ENCODE measurements around the gene HEXB. TPM values are rescaled to one million over a fixed set of nuclear protein-coding genes. Genes with fewer than 3 reads are reported as not detected.
A peak's percentile ranks its signal among the peaks of the same experiment; 100 is the strongest.

HEXB gene
- total and polyA plus RNA-seq, 2 of the 13 experiments (the other 11 are each of a cell fraction or from before 2014, with no cell fraction given), result 100 to 104 TPM

DNA sequence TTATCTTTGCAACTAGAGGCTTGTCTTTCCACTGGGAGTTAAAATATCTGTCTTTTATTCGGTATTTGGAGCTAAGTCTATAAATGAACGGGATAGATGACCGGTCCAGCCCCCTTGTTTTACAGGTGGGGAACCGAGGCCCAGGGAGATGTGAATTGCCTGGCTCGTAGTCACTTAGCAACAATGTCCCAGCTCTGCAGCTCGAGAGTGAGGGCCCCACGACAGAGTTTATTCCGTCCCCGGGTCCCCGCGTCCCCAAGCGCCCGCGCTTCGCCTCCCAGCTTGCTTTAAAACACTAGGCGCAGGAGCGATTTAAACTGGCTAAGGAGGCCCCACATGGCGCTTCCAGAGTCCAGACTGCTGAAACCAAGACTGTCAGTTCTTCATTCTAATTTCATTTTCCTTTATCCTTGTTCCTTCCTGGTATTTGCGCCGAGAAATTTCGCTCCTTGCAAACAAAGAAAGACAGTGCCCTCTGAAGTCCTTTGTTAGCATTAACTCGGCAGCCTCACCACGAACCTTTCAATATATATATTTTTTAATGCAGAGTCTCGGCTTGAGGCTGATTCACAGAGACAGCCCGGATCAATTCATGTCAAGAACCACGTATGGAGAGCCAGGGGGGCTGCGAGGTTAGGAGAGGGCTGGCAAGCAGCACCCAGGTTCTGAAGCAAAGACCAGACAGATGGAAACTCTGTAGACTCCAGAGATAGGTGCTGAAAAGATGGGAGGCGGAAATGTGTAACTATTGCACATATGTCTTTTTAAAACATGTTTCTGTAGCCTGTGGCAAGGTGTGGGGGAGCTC, 43.1 kb upstream of the HEXB start (continued):
- TF ChIP-seq, protein P1, sequence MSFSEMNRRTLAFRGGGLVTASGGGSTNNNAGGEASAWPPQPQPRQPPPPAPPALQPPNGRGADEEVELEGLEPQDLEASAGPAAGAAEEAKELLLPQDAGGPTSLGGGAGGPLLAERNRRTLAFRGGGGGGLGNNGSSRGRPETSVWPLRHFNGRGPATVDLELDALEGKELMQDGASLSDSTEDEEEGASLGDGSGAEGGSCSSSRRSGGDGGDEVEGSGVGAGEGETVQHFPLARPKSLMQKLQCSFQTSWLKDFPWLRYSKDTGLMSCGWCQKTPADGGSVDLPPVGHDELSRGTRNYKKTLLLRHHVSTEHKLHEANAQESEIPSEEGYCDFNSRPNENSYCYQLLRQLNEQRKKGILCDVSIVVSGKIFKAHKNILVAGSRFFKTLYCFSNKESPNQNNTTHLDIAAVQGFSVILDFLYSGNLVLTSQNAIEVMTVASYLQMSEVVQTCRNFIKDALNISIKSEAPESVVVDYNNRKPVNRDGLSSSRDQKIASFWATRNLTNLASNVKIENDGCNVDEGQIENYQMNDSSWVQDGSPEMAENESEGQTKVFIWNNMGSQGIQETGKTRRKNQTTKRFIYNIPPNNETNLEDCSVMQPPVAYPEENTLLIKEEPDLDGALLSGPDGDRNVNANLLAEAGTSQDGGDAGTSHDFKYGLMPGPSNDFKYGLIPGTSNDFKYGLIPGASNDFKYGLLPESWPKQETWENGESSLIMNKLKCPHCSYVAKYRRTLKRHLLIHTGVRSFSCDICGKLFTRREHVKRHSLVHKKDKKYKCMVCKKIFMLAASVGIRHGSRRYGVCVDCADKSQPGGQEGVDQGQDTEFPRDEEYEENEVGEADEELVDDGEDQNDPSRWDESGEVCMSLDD (CRISPR knock-in tag; IDR thresholded peaks at IDR 0.05; ENCODE audit: borderline replicate concordance), result no peak
- 0 out of 2 replicates have a peak, but pooled peaks have one; percentile 6 for TF ChIP-seq ZNF598 (CRISPR knock-in tag; IDR thresholded peaks at IDR 0.05; ENCODE audit: borderline replicate concordance)
- TF ChIP-seq ETV6 (CRISPR knock-in tag; conservative IDR thresholded peaks at IDR 0.05), result no peak
- no peak for TF ChIP-seq DMAP1 (CRISPR knock-in tag; IDR thresholded peaks at IDR 0.05)
- TF ChIP-seq, protein P2, sequence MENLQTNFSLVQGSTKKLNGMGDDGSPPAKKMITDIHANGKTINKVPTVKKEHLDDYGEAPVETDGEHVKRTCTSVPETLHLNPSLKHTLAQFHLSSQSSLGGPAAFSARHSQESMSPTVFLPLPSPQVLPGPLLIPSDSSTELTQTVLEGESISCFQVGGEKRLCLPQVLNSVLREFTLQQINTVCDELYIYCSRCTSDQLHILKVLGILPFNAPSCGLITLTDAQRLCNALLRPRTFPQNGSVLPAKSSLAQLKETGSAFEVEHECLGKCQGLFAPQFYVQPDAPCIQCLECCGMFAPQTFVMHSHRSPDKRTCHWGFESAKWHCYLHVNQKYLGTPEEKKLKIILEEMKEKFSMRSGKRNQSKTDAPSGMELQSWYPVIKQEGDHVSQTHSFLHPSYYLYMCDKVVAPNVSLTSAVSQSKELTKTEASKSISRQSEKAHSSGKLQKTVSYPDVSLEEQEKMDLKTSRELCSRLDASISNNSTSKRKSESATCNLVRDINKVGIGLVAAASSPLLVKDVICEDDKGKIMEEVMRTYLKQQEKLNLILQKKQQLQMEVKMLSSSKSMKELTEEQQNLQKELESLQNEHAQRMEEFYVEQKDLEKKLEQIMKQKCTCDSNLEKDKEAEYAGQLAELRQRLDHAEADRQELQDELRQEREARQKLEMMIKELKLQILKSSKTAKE (CRISPR knock-in tag; IDR thresholded peaks at IDR 0.05; ENCODE audit: borderline replicate concordance), result no peak
- TF ChIP-seq AFF4 (CRISPR knock-in tag; IDR thresholded peaks at IDR 0.05), result no peak
- no peak for TF ChIP-seq RARG (CRISPR knock-in tag; IDR thresholded peaks at IDR 0.05; ENCODE audit: low read depth)
- no peak for TF ChIP-seq SRSF9 (IDR thresholded peaks at IDR 0.05; ENCODE audit: borderline replicate concordance, insufficient read depth, low read depth, low read length, poor library complexity, severe bottlenecking)
- TF ChIP-seq POLR2AphosphoS5 (IDR thresholded peaks at IDR 0.05; ENCODE audit: low read depth, low read length), result no peak
- TF ChIP-seq ZSCAN21 (CRISPR knock-in tag; IDR thresholded peaks at IDR 0.05; ENCODE audit: borderline replicate concordance), result no peak
- no peak for TF ChIP-seq ZFP36L2 (CRISPR knock-in tag; IDR thresholded peaks at IDR 0.05)
- no peak for TF ChIP-seq ATF5 (CRISPR knock-in tag; IDR thresholded peaks at IDR 0.05; ENCODE audit: low read depth)
- no peak for TF ChIP-seq SIX4 (CRISPR knock-in tag; IDR thresholded peaks at IDR 0.05)
- 0 out of 2 replicates have a peak, but pooled peaks have one; percentile 56 for TF ChIP-seq ZNF816 (CRISPR knock-in tag; IDR thresholded peaks at IDR 0.05; ENCODE audit: borderline replicate concordance)
- no peak for TF ChIP-seq GPN1 (CRISPR knock-in tag; IDR thresholded peaks at IDR 0.05; ENCODE audit: borderline replicate concordance)
- TF ChIP-seq ZZZ3 (CRISPR knock-in tag; IDR thresholded peaks at IDR 0.05; ENCODE audit: borderline replicate concordance), result no peak
- no peak for TF ChIP-seq ELF4 (CRISPR knock-in tag; IDR thresholded peaks at IDR 0.05; ENCODE audit: borderline replicate concordance)
- 0 out of 2 replicates have a peak, but pooled peaks have one; percentile 26 for TF ChIP-seq MED13 (CRISPR knock-in tag; IDR thresholded peaks at IDR 0.05)
- TF ChIP-seq REXO4 (CRISPR knock-in tag; IDR thresholded peaks at IDR 0.05; ENCODE audit: borderline replicate concordance), result no peak

Measured in HepG2 (cell line).